Esophagus (tissue), 2 donors: ENCODE data around the gene PDE4DIP. TPM values are rescaled to one million over a fixed set of nuclear protein-coding genes. Genes with fewer than 3 reads are reported as not detected.
"Not testable (repeated sequence)": the region's sequence is repeated elsewhere in the genome, so short reads cannot be mapped to it uniquely, and the experiment has no call there.

Experiments
- H3K27ac ChIP-seq, 2 donors: one replicate each; pipeline ENCODE4 v1.5.1; 2013; ENCODE audit warnings: low read depth in 2 of 2, mild to moderate bottlenecking in 2 of 2, inconsistent platforms in 1 of 2, low read length in 1 of 2, moderate library complexity in 1 of 2
- H3K27me3 ChIP-seq, 2 donors: one replicate each; pipeline ENCODE4 v1.6.1; 2013; ENCODE audit warnings: low read length in 2 of 2, control low read depth in 1 of 2, mild to moderate bottlenecking in 1 of 2; ENCODE audit not compliant: insufficient read depth in 2 of 2, control insufficient read depth in 1 of 2
- H3K36me3 ChIP-seq, 2 donors: one replicate each; pipeline ENCODE4 v1.6.1; 2013; ENCODE audit warnings: low read length in 1 of 2; ENCODE audit not compliant: control insufficient read depth in 2 of 2, insufficient read depth in 2 of 2
- H3K4me1 ChIP-seq, 2 donors: one replicate each; pipeline ENCODE4 v1.6.1; 2013; ENCODE audit warnings: low read length in 1 of 2; ENCODE audit not compliant: control insufficient read depth in 2 of 2, insufficient read depth in 2 of 2
- H3K4me3 ChIP-seq, 2 donors: one replicate each; pipeline ENCODE4 v1.5.1; 2013; ENCODE audit warnings: low read length in 2 of 2, mild to moderate bottlenecking in 2 of 2, low read depth in 1 of 2, moderate library complexity in 1 of 2
- H3K9me3 ChIP-seq, 2 donors: one replicate each; pipeline ENCODE4 v1.6.1; 2013; ENCODE audit warnings: mild to moderate bottlenecking in 2 of 2, low read depth in 1 of 2, low read length in 1 of 2, moderate library complexity in 1 of 2; ENCODE audit not compliant: control insufficient read depth in 2 of 2, insufficient read depth in 1 of 2
- WGBS, 2 donors: extraction: QIAGEN DNeasy Blood & Tissue Kit; methylation state at CpG; one replicate each; pipeline ENCODE4 v1.1.7; 2013; 5-methylcytosine and 5-hydroxymethylcytosine counted together
- polyA plus RNA-seq, 2 donors: library from polyadenylated mRNA; stranded (reverse); fragments of 200-250 nt; gene quantifications; one replicate each; pipeline ENCODE4 v1.2.3, GENCODE V29; 2013
- donor health status: healthy with polysubstance abuse.
- donor health status: Bipolar disorder and iron deficiency.

The PDE4DIP gene
- polyA plus RNA-seq, 2 donors, result 7.2 to 9.0 TPM

- H3K27ac ChIP-seq, H3K27me3 ChIP-seq, H3K4me3 ChIP-seq, H3K36me3 ChIP-seq, H3K9me3 ChIP-seq, H3K4me1 ChIP-seq: not testable (repeated sequence)
- no CpG with 5 or more reads among the region's 2 CpGs for WGBS, 2 donors
Observed at GRCh38 chr1:148916222-148916621, 72.0 kb downstream of the PDE4DIP start.

GRCh38 chr1:148916695-148917348 lies 72.6 kb downstream of the PDE4DIP start:
- WGBS, 2 donors, result 29 to 34% methylated on average over 1 to 2 of the region's 4 CpGs
- H3K36me3 ChIP-seq, H3K9me3 ChIP-seq, H3K27ac ChIP-seq, H3K4me3 ChIP-seq, H3K27me3 ChIP-seq, H3K4me1 ChIP-seq: not testable (repeated sequence)

- not testable (repeated sequence) for H3K27me3 ChIP-seq, H3K36me3 ChIP-seq, H3K9me3 ChIP-seq, H3K4me3 ChIP-seq, H3K4me1 ChIP-seq, H3K27ac ChIP-seq
- 61 to 83% methylated on average over 2 of the region's 3 CpGs for WGBS, 2 donors
Observed at GRCh38 chr1:148918836-148919447, 74.7 kb downstream of the PDE4DIP start.

- no CpG with 5 or more reads among the region's 1 CpG for WGBS, 2 donors
Observed at GRCh38 chr1:148921047-148921446, 76.8 kb downstream of the PDE4DIP start.

GRCh38 chr1:148923798-148924197 lies 79.6 kb downstream of the PDE4DIP start:
- not testable (repeated sequence) for H3K27me3 ChIP-seq, H3K4me1 ChIP-seq, H3K4me3 ChIP-seq, H3K9me3 ChIP-seq, H3K27ac ChIP-seq, H3K36me3 ChIP-seq
- WGBS, 2 donors, result 50 to 65% methylated on average over 1 of the region's 3 CpGs

More at GRCh38 chr1:148921047-148921446, 76.8 kb downstream of the PDE4DIP start:
- not testable (repeated sequence) for H3K27me3 ChIP-seq, H3K9me3 ChIP-seq, H3K27ac ChIP-seq, H3K36me3 ChIP-seq, H3K4me1 ChIP-seq, H3K4me3 ChIP-seq

- H3K9me3 ChIP-seq, H3K4me1 ChIP-seq, H3K27me3 ChIP-seq, H3K27ac ChIP-seq, H3K4me3 ChIP-seq, H3K36me3 ChIP-seq: not testable (repeated sequence)
- no CpG with 5 or more reads among the region's 1 CpG for WGBS, 2 donors
Observed at GRCh38 chr1:148927645-148928044, 83.4 kb downstream of the PDE4DIP start.

GRCh38 chr1:148929253-148929652 lies 85.0 kb downstream of the PDE4DIP start:
- not testable (repeated sequence) for H3K9me3 ChIP-seq, H3K4me3 ChIP-seq, H3K4me1 ChIP-seq, H3K27ac ChIP-seq, H3K27me3 ChIP-seq, H3K36me3 ChIP-seq

- H3K4me1 ChIP-seq, H3K36me3 ChIP-seq, H3K9me3 ChIP-seq, H3K27ac ChIP-seq, H3K4me3 ChIP-seq, H3K27me3 ChIP-seq: not testable (repeated sequence)
- no CpG with 5 or more reads among the region's 3 CpGs for WGBS, 2 donors
Observed at GRCh38 chr1:148935381-148936002, 91.3 kb downstream of the PDE4DIP start.

GRCh38 chr1:148942906-148943305 lies 98.7 kb downstream of the PDE4DIP start:
- H3K4me3 ChIP-seq, H3K27ac ChIP-seq, H3K9me3 ChIP-seq, H3K36me3 ChIP-seq, H3K4me1 ChIP-seq, H3K27me3 ChIP-seq: not testable (repeated sequence)
- WGBS, 2 donors, result no CpG with 5 or more reads among the region's 3 CpGs

- H3K4me1 ChIP-seq, H3K36me3 ChIP-seq, H3K27me3 ChIP-seq, H3K4me3 ChIP-seq, H3K27ac ChIP-seq, H3K9me3 ChIP-seq: not testable (repeated sequence)
- no CpG with 5 or more reads among the region's 1 CpG for WGBS, 2 donors
Observed at GRCh38 chr1:148945130-148945529, 100.9 kb downstream of the PDE4DIP start.
